Heart left ventricle (tissue), 13 donors: ENCODE measurements around the gene STRA6.

Source experiments
- CTCF ChIP-seq, 12 donors: fragments of 200-600 bp; sonication (generic) in 4 of 12; IDR thresholded peaks; one replicate each; pipeline versions ENCODE4 v1.5.0 to v1.8.0; 2018 to 2022; ENCODE audit warnings: antibody characterized with exemption in 12 of 12, mild to moderate bottlenecking in 5 of 12
- POLR2A ChIP-seq, 2 donors: fragments of 450-650 bp; IDR thresholded peaks; one replicate each; pipeline ENCODE4 v1.6.1; 2017; ENCODE audit warnings: antibody characterized with exemption in 2 of 2, mild to moderate bottlenecking in 2 of 2, moderate library complexity in 2 of 2
- donor health status: ischemic (EF 13 %, LVEDD 7.1; RV severe dilation, severe dysfunction).
- donor health status: DM: no; HTN: yes; CAD: no.
- donor health status: DM: no; HTN: no; CAD: no.
- donor health status: ischemic (EF 25% LVEDD 6.9; RV normal size, moderate dysfunction).
- donor health status: ischemic (EF 25% LVEDD 5.7; RV mildly dilated, moderate dysfunction).
- donor health status: ischemic (EF 35%, LVEDD 5.7; RV mildly dilated, moderate dysfunction).
- donor health status: nonischemic (EF 11% LVEDD 7.7; RV severe dilation, severe dysfunction).
- donor health status: DM: yes; HTN: yes; CAD: no.
- donor health status: PGD.
- donor health status: ischemic (EF 29% LVEDD 5.4; RV normal size, mild dysfunction).
- donor health status: nonischemic (EF 23%, LVEDD 6.1; RV moderate dilation, normal function).

GRCh38 chr15:74233851-74234597 is 31.4 kb upstream of the STRA6 start:
- no peak for TF ChIP-seq CTCF (IDR thresholded peaks at IDR 0.05)
- no peak for TF ChIP-seq POLR2A (IDR thresholded peaks at IDR 0.05)
